GM21367 (cell line): ENCODE results near the gene FBXO8.

ENCODE experiments used
- ATAC-seq: cut with Tn5 transposase; IDR thresholded peaks from one replicate; pipeline ENCODE4 v1.9.1; 2021; ENCODE audit not compliant: unreplicated experiment

The FBXO8 gene

DNA sequence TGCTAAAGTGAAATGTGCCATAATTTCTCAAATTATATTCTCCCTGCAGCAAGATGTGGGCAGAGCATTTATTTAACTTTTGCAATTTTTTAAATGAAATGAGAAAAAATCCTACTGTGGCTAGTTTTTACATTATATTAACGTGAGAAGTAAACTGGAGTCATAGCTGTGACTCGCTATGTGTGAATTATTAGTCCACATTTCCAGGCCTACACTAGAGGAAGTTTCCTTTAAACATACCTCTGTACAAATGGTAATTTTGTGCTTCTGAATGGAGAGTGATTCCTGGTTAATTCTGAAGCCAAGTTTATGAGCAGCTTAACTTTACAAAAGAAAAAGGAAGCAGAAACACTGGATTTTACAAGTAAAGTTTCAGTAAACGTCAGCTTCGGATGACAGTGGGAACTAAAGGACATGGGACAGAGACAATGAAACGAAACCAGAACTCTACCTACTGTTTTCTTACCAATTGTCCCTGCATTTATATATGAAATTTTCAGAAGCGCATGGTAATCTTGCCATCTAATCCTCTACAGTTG is 72.4 kb downstream of the FBXO8 start:
- ATAC-seq, result no peak

DNA sequence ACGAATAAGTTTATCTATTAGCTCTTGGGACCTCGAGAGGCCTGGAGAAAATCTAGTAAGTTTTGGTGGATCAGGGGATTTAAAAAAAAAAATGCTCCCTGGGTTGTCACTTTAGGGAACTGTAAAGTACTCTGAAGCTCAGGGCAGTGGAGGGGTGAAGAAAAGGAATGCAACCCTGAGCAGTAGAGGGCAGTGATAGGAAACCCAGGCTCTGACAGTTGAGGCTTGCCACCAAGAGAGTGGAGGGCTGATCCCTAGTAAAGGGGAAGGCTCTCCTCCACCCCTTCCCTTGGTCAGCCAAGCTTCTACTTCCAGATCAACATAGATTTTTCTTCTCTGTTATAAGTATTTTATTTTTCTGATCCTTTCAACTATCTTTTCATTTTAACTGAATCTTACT is 73.1 kb downstream of the FBXO8 start:
- no peak for ATAC-seq

GRCh38 chr4:174209341-174209740 is 74.1 kb downstream of the FBXO8 start:
- no peak for ATAC-seq

DNA sequence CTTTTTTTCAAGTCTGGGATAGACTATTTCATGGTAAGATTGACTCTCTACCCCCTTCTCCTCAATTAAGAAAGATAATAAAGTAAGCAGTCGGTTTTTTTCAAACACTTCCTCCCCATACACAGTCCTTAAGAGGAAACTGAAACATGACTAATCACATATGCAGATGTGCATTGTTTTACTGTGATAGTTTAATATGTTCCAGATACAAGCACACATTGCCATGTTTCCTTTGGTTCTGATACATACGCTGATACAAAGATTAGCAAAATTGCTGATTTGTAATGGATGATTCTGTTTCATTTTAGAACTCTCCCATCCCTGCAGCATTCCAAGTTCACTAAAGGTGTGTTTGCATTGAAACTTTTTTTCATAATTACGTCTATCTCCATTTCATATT is 76.1 kb downstream of the FBXO8 start:
- no peak for ATAC-seq

DNA sequence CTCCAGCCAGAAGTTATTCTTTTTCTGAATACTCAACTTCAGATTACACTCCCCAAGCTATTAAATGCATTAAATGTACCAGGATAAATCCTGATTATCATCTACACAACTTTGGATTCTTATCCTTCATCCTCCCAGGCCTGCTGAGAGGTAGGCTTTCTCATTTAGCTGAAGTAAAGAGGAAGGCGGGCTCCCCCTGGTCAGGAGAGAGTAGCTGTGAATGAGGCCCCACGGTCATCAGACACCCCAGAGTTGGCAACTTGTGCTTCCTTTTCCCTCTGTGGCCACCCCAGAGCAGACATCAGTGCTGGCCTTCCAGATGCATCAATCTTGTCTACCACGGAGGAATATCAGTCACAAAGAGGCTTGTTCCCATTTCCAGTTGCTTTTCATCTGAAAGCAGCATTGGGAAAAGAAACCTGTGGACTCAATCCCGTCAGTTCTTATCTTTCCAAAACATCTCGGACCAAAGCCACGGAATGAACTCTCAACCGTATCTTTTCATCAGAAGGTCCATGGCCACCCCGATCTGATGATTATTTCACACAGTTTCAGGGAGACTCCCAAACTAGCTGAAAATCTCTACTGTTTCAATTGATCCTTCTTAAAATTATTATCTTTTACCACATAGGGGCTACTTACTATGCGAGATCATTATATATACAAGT is 79.2 kb downstream of the FBXO8 start:
- ATAC-seq, result no peak

- no peak for ATAC-seq
These were observed 81.6 kb downstream of the FBXO8 start for GRCh38 chr4:174201871-174202270.

DNA sequence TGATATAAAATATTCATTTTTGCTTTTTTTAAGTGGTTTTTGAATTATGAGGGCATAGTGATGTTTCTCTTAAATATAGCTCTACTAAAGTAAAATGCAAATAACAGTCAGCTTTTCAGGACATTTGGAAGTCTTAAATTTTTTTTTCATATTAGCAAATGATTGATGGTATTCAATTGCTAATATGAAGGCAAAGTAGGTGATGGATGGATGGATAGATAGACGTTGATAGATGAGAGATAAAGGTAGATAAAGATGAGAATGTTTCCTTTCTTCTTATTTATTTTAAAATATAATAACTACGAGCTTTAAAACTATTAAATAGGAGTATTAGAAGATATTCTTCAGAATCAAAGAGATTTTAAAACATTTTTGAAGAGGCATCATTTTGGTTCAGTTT is 83.7 kb downstream of the FBXO8 start:
- no peak for ATAC-seq

DNA sequence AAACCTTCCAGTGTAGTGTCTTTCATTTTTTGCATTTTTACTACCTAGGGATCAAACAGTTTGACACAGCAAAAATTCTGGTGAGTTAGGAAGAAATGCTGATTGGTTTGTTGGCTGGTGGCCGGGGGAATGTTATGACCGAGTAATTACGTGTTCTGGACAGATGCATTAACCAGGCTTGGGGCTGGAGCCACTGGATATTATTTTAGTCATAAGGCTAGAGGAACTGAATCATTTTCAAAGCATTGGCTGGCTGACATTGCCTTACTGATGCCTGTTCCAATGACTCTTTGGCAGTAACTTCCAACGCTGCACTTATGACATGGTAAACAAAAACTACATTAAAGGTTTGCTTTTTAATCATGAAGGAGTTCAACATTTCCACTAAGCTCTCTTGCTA is 84.6 kb downstream of the FBXO8 start:
- no peak for ATAC-seq

DNA sequence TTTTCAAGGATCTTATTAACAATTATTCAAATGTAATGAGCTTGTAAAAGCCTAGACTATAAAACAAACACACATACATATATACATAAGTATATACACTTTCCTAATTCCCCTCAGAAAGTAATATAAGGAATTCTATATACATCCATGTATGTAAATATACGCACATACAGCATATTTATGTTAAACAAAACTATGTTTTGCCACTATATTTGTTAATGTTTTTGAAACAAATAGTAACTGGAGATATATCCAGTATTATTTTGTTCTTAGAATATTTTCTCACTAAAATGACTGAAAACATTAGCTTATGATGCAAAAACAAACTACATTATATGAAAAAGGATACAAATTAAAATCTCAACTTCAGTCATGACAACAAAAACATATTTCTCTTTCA is 85.1 kb downstream of the FBXO8 start:
- no peak for ATAC-seq

- ATAC-seq, result no peak
These were observed 89.8 kb downstream of the FBXO8 start for GRCh38 chr4:174193438-174194374.

- no peak for ATAC-seq
These were observed 90.5 kb downstream of the FBXO8 start for GRCh38 chr4:174192943-174193342.

GRCh38 chr4:174190832-174191500 is 92.5 kb downstream of the FBXO8 start:
- no peak for ATAC-seq

DNA sequence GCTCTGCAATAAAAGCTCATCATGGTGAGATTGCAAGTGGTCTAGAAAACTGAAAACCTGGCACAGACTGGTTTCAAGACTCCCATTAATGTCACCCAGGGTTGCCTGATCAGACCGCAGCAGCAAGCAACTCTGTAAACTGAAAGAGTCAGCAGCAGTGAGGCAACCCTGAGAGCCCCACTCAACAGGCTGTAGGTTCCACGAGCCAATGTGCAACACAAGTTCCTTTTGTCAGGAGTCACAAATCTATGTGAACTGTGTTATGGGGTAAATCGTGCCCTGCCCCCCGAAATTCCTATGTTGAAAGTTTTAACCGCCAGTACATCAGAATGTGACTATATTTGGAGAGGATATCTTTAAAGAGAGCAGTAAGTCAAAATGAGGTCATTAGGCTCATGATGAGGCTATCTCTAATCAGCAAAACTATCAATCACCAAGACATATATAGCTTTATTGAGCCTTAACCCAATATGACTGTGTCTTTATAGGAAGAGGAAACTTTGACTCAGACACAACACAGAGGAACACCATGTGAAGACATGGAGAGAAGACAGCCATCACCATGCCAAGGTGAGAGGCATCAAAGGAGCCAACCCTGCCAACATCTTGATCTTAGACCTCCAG is 94.0 kb downstream of the FBXO8 start:
- no peak for ATAC-seq
